Stomach (tissue), 9 donors: ENCODE data around the gene PLXNB3. TPM values are rescaled to one million over a fixed set of nuclear protein-coding genes. Genes with fewer than 3 reads are reported as not detected.
"Not testable (repeated sequence)": the region's sequence is repeated elsewhere in the genome, so short reads cannot be mapped to it uniquely, and the experiment has no call there.

Source experiments
- DNase-seq, 2 donors: peaks; one replicate each; pipeline versions ENCODE4 v3.0.0 to v3.0.0-alpha.2; 2013 to 2019
- H3K27ac ChIP-seq, 5 donors: fragments of 200-600 bp in 4 of 5; sonication (generic) in 4 of 5; one replicate each; pipeline ENCODE4 v1.5.1; 2013 to 2019; ENCODE audit warnings: mild to moderate bottlenecking in 1 of 5, moderate library complexity in 1 of 5
- H3K27me3 ChIP-seq, 3 donors: fragments of 200-600 bp; sonication (generic); one replicate each; pipeline ENCODE4 v1.5.1; 2017 to 2019; ENCODE audit warnings: mixed run types in 1 of 3
- H3K36me3 ChIP-seq, 4 donors: fragments of 200-600 bp; sonication (generic); 1 replicate in 3 of 4; 2 replicates in 1 of 4; pipeline ENCODE4 v1.5.1; 2016 to 2019
- H3K4me1 ChIP-seq, 4 donors: fragments of 200-600 bp; sonication (generic); one replicate each; pipeline ENCODE4 v1.5.1; 2016 to 2019
- H3K4me3 ChIP-seq, 4 donors: fragments of 200-600 bp; sonication (generic) in 3 of 4; one replicate each; pipeline ENCODE4 v1.5.1; 2016 to 2019; ENCODE audit warnings: mild to moderate bottlenecking in 1 of 4
- H3K9me3 ChIP-seq, 4 donors: fragments of 200-600 bp; sonication (generic); one replicate each; pipeline ENCODE4 v1.5.1; 2016 to 2019
- CTCF ChIP-seq, 7 experiments: fragments of 450-650 bp in 4 of 7; fragments of 200-600 bp in 3 of 7; sonication (generic) in 3 of 7; IDR thresholded peaks; one replicate each; pipeline ENCODE4 v1.5.1; 2016 to 2019; ENCODE audit warnings: antibody characterized with exemption in 7 of 7, control low read depth in 2 of 7, mild to moderate bottlenecking in 1 of 7
- EP300 ChIP-seq: sonication (generic); formaldehyde crosslinking; IDR thresholded peaks from one replicate; pipeline ENCODE4 v1.6.1; 2017; ENCODE audit warnings: antibody characterized with exemption
- POLR2A ChIP-seq, 4 donors: fragments of 450-650 bp; IDR thresholded peaks; one replicate each; pipeline ENCODE4 v1.6.1; 2016; ENCODE audit warnings: antibody characterized with exemption in 4 of 4, control low read depth in 2 of 4, mild to moderate bottlenecking in 1 of 4, moderate library complexity in 1 of 4
- POLR2AphosphoS5 ChIP-seq, 3 donors: sonication (generic); formaldehyde crosslinking; IDR thresholded peaks; one replicate each; pipeline ENCODE4 v1.6.1; 2016; ENCODE audit warnings: antibody characterized with exemption in 3 of 3
- WGBS, 5 donors: extraction: QIAGEN DNeasy Blood & Tissue Kit in 3 of 5; methylation state at CpG; one replicate each; pipeline versions ENCODE4 v1.1.5 to v1.1.7; 2013 to 2018; 5-methylcytosine and 5-hydroxymethylcytosine counted together
- intact Hi-C: fragments of 100-400 bp; cut with DNase I; formaldehyde crosslinking; loops from one replicate; pipeline ENCODE4 v1.15.1; 2023; ENCODE audit warnings: low total_unique reads
- polyA plus RNA-seq, 3 donors: library from polyadenylated mRNA; stranded (reverse); fragments of 200-250 nt; gene quantifications; one replicate each; pipeline ENCODE4 v1.2.3, GENCODE V29; 2013
- total RNA-seq, 5 donors: library from RNA; depleted of rRNA; stranded (reverse); fragments of >200 nt; gene quantifications; one replicate each; pipeline versions ENCODE4 v1.1.0 to v1.2.3, GENCODE V29; 2014 to 2016
- donor health status: healthy with polysubstance abuse.
- donor health status: Bipolar disorder and iron deficiency.
- donor health status: healthy.

PLXNB3 gene
- total and polyA plus RNA-seq, 8 donors = 1.8 to 49.2 (median 8.9) TPM

GRCh38 chrX:153816831-153817690, 53.0 kb downstream of the PLXNB3 start:
- H3K4me3 ChIP-seq = no peak overlapping the region
- TF ChIP-seq POLR2A (IDR thresholded peaks at IDR 0.05) (no peak), EP300 (no peak), POLR2AphosphoS5 (IDR thresholded peaks at IDR 0.05) (no peak), CTCF (IDR thresholded peaks at IDR 0.05) (no peak)
- H3K27me3 ChIP-seq = peaks cover 4 to 32% (median 8%) of the 10 kb centered on the region in 3 donors
- intact Hi-C loops = no loop called here
- H3K4me1 ChIP-seq = peaks cover 0 to 14% (median 12%) of the 10 kb centered on the region in 4 donors
- H3K27ac ChIP-seq = no peak overlapping the region
- H3K9me3 ChIP-seq = peaks cover 0 to 11% (median 3%) of the 10 kb centered on the region in 4 donors
- no peak for DNase-seq
- no peaks in the 10 kb centered on the region for H3K36me3 ChIP-seq
- 66 to 83% (median 72%) methylated on average over 24 to 25 of the region's 25 CpGs for WGBS, 5 donors

DNA sequence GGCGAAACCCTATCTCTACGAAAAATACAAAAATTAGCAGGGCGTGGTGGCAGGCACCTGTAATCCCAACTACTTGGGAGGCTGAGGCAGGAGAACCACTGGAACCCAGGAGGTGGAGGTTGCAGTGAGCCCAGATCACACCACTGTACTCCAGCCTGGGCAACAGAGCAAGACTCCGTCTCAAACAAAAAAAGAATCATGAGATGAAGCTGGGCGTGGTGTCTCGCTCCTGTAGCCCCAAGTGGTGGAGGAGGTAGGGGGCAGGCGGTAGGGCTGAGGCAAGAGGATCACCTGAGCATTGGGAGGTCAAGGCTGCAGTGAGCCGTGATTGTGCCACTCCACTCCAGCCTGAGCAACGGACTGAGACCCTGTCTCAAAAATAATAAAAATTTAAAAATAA, 54.0 kb downstream of the PLXNB3 start:
- H3K9me3 ChIP-seq, intact Hi-C loops, H3K36me3 ChIP-seq, H3K27ac ChIP-seq, DNase-seq, H3K4me3 ChIP-seq: not testable (repeated sequence)
- Histone ChIP-seq H3K4me1 (peaks cover 0 to 14% (median 12%) of the 10 kb centered on the region in 4 donors), H3K27me3 (peaks cover 4 to 29% (median 8%) of the 10 kb centered on the region in 3 donors)
- WGBS, 5 donors = 86 to 92% (median 88%) methylated on average over 9 of the region's 9 CpGs

GRCh38 chrX:153818571-153819383, 54.7 kb downstream of the PLXNB3 start:
- Histone ChIP-seq H3K9me3 (peaks cover 0 to 7% (median 0%) of the 10 kb centered on the region in 4 donors), H3K4me3 (peak overlapping the region; percentile 42 to 51 (median 45)), H3K27ac (peak overlapping the region in 1 of 5 donors; percentile 51), H3K4me1 (peaks cover 0 to 14% (median 12%) of the 10 kb centered on the region in 4 donors), H3K27me3 (peaks cover 4 to 34% (median 8%) of the 10 kb centered on the region in 3 donors), H3K36me3 (no peaks in the 10 kb centered on the region)
- peak; percentile 49 to 75 for DNase-seq
- no peak for TF ChIP-seq EP300
- intact Hi-C loops = no loop called here
- WGBS, 5 donors = 6 to 27% (median 23%) methylated on average over 7 to 63 of the region's 67 CpGs

- no peak for DNase-seq
- H3K36me3 ChIP-seq = no peaks in the 10 kb centered on the region
- 29 to 57% (median 45%) methylated on average over 12 to 23 of the region's 23 CpGs for WGBS, 5 donors
- H3K4me3 ChIP-seq = peak overlapping the region; percentile 42 to 51 (median 45)
- peaks cover 4 to 41% (median 8%) of the 10 kb centered on the region in 3 donors for H3K27me3 ChIP-seq
- H3K27ac ChIP-seq = peak overlapping the region in 1 of 5 donors; percentile 51
- peaks cover 0 to 7% (median 0%) of the 10 kb centered on the region in 4 donors for H3K9me3 ChIP-seq
- intact Hi-C loops = no loop called here
- H3K4me1 ChIP-seq = peaks cover 0 to 14% (median 12%) of the 10 kb centered on the region in 4 donors
- TF ChIP-seq POLR2AphosphoS5 (IDR thresholded peaks at IDR 0.05) (no peak), POLR2A (IDR thresholded peaks at IDR 0.05) (no peak), CTCF (IDR thresholded peaks at IDR 0.05) (no peak), EP300 (no peak)
Observed at GRCh38 chrX:153819384-153820040, 55.5 kb downstream of the PLXNB3 start.

DNA sequence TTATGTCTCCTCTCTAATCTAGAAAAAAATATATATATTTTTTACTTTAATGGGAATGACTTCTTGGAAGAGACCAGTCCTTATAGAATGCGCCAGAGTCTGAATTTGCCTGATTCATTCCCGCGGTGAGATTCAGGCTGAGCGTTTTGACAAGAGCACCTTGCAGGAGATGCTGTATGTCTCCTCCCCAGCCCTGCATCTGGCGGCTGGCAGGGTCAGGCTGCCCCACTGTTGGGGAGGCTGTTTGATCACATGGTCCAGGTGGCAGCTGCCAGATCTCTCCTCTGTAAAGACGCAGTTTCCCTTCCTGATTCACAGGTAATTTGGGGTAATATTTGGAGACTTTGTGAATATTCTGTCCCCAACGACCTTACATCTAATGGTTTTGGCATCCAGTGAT, 56.6 kb downstream of the PLXNB3 start:
- Histone ChIP-seq H3K9me3 (peaks cover 0 to 7% (median 0%) of the 10 kb centered on the region in 4 donors), H3K27me3 (peaks cover 4 to 43% (median 8%) of the 10 kb centered on the region in 3 donors), H3K36me3 (no peaks in the 10 kb centered on the region), H3K4me3 (no peak overlapping the region), H3K4me1 (peaks cover 0 to 14% (median 12%) of the 10 kb centered on the region in 4 donors), H3K27ac (no peak overlapping the region)
- WGBS, 5 donors = 76 to 86% (median 80%) methylated on average over 5 to 7 of the region's 7 CpGs
- TF ChIP-seq POLR2AphosphoS5 (IDR thresholded peaks at IDR 0.05) (no peak), POLR2A (IDR thresholded peaks at IDR 0.05) (no peak), EP300 (no peak), CTCF (IDR thresholded peaks at IDR 0.05) (no peak)
- intact Hi-C loops = no loop called here
- no peak for DNase-seq
